RKO (cell line): ENCODE results near the gene PXYLP1.

Source experiments
- DNase-seq: peaks from one replicate; pipeline ENCODE4 v3.0.0-alpha.2; 2016; ENCODE audit warnings: low spot score

PXYLP1 gene

GRCh38 chr3:141228395-141228794 lies 3.2 kb upstream of the PXYLP1 start:
- DNase-seq, result no peak

DNA sequence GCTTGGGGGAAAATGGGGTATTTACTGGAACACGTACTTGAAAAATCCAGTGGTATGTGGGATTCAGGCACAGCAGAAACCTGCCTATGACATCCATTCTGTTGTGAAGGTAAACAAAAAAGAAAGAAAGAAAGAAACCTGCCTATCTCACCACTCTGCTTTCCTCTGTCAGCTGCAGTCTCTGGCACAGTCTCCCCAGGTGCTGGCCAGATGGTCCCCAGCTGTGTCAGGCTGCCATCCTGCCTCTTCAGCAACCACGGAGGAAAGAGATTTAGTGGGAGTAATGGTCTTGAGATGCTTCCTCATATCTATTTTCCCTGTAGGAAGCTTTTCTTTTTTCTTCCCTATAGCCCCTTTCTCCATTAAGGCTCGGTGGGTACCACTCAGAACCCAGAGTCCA lies 2.5 kb upstream of the PXYLP1 start:
- no peak for DNase-seq

DNA sequence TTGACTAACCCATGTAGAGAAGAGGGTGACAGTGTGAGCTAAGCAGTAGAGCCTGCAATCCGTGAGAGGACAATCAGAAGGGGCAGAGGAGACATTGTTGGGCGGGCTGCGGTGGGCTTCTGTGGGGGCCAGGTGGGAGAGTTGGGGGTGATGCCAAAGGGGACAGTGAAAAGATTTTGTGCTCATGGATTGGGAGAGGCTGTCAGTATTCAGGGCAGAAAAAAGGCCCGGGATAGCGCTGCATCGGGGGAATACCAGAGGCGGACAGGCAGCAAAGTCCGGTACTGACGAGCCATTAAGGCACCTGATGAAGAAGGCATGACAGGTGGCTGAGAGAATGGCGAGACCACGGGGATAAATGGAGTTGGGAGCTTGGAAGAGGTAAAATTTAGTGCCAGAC lies 1.3 kb upstream of the PXYLP1 start:
- DNase-seq, result no peak

GRCh38 chr3:141231952-141232823 lies 563 bp downstream of the PXYLP1 start:
- peak; percentile 24 for DNase-seq

DNA sequence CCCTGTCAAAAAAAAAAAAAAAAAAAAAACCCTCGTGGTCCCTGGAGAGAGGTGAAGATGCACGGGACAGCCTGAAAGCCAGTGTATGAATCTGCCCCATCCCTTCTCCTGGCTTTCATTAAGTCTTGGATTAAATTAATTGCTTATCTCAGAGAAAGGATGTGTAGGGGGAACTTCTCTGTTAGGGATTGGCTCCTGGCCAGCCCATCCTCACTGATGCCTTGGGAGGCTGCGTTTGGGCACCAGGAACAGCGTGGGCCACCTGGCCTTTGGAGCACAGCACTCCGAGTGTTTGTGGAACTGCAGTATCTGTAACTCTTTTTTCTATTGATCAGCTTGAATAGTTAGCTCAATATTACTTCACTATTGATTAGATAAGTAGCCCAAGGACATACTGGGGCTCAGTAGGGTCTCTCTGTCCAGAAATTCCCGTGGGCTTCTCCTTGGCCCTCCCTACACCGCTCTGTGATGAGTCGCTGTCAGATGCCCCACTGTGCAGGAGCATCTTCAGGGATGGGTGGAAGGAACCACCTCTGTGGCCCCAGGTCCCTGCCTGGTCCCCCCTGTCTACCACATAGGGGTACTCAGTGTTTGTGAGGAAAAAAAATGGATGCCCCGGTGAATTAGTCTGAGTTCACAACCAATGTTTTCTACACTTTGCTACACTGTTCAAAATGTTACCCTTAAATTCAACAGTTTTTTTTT lies 2.0 kb downstream of the PXYLP1 start:
- DNase-seq, result no peak

GRCh38 chr3:141234283-141234682 lies 2.7 kb downstream of the PXYLP1 start:
- DNase-seq, result no peak

DNA sequence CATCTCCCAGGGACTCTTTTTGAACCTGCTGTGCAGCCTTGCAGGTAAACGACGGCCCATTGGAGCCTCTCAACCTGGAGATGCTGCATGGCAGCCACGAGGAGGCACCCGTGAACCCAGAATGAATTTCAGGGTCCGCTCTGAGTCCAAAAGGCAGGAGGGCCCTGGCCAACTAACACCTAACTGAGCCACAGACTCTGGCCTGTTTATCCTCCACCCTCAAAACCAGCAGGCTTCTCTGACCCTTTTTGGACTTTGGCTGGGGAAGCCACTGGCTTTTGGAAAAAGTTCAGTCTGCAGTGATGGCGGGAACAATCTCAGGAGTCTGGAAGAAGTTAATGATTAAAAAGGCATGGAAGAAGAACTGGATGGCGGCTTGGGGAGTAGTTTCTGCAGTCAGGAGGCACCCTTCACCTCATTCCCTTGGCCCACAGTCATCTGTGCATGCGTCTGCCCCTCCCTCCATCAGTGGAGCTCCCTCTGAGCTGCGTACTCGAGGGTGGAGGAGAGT lies 4.1 kb downstream of the PXYLP1 start:
- no peak for DNase-seq

DNA sequence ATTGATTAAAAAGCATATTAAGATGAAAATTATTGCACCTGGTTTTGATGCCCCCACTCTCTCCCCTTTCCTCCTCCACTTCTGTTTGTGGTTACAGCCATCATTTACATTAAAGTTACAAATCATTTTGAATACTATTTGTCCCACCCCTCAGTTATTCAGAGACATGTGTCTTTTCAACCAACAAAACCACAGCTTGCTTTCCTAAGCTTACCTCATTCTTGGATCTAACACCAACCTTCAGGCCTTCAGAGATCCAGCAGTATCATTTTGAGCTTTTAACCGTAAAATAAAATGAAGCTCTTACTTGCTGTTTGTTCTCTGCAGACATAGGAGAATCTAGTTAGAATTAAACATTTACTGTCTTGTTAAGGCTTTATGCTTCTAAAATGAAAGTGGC lies 4.7 kb downstream of the PXYLP1 start:
- DNase-seq, result no peak

DNA sequence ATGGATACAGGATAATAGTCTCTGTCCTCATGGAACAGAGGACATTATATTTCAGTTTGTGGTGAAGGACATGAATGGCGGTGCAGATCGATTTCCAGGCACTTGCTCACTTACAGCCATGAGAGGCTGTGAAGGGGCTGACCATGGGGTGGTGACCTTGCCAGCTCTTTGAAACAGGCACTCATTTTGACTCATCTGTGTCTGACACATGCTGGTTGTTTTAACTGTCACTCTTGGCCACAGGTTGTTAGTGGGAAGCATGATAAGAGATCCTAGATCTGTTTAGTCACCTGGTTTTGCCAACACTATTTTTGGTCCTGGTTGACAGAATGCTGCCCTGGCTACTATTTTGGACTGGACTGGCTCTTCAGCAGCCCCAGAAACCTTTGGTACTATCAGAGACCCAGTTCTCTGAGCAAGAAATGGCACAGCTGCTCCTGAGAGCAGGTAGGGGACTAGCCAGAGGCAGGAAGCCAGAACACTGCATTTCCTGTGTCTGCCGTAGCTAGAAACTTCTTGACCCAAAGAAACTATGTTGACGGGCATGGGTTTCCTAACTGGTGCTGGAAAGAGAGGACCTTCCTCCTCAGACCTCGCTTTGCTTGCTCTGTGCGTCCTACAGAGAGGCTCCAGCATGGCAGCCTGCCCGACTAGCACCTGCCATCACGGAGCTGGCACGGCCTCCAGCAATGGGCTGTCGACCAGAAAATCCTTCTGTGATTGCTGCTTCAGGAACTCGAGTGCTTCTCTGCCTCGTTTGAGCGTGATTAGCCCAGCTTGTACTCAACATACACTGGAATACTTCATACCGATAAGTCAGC lies 6.3 kb downstream of the PXYLP1 start:
- peak; percentile 50 for DNase-seq

- no peak for DNase-seq
Observed at GRCh38 chr3:141239511-141240281, 8.1 kb downstream of the PXYLP1 start.

DNA sequence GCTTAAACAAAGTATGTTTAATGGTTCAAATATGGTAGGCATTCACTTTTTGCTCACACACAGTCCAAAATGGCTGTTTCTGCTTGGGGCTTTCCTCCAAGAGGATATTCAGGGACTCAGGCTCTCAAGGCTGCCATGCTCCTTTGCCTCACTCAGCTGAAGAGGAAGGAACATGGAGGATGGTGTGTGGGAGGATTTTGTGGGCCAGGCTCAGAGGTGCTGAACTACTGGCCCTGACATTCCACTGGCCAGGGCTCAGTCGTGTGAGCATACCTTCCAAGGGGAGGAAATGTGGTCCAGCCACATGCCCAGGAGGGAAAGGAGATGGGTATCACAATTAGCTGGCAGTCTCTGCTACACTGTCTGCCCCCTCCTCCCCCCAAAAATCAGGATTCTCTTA lies 8.7 kb downstream of the PXYLP1 start:
- no peak for DNase-seq

DNA sequence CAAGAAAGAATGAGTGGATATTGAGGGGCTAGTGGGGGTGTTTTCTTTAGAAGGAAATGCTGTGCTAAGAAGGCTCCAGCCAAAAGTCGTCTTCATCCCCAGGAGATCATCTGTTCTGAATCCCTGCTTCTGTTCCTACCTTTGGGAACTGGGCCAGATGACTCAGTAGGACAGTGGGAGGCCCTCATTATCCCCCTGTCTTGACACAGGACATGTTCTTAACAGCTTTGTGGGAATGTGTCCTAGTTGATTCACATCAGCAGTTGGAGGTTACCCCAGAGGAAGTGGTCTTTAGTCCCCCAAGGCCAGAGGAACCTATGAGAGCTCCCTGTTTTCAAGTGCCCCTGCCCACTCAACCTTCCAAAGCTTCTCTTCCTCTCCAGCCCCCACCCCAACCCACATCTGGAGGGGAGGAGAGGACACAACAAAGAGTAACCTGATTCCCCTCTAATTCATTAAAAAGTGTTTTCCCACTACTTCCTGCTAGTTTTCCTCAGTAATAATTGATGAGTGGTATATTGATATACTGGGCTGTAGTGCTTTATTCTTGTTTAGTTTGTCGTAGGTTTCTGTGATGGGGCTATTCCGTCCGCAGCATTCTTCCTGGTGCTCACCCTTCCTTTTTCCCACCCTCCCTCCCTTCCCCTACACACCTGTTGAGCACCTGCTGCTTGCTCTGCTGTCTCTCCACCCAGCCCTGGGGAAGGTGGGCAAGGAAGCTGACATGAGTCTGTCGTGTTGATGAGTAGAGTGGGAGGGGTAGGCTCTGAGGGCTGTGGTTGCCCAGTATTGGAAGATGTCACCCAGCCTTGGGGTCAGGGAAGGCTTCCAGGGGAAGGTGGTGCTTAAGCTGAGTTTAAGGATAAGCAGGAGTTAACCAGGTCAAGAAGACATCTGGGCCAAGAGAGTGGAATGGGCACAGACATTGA lies 9.3 kb downstream of the PXYLP1 start:
- no peak for DNase-seq

DNA sequence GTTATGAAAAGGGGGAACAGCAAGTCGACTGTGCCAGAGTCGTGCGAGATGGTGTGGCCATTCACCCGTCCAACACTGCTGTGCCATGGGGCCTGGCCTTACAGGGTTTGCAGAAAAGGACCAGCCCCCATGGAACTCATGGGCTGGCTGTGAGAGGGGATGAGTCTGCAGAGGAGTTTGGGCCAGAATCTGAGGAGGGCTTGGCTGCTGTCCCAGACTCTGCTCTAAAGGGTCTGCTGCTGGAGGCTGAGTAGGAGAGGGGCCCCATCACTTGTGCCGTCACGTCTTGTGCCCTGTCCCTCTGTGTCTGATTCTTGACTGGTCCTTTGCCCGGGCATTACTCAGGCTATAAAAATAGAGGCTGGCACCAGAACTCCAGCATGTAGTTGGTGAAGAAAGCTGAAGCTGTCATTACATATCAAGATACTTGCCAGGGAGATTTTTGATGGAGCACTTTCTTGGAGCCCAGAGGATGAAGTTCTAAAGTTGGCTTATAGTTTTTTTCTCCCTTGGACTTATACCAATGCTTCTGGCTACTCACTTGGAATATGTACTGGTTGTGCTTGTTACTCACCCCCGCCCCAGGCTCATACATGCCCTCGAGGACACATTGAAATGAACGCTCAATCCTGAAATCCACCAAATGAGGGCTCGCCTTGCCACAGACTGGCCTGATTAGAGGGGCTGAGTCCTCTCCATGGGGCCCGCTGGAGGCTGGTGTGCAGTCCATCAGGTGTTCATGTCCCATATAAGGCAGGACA lies 10.2 kb downstream of the PXYLP1 start:
- no peak for DNase-seq

GRCh38 chr3:141242377-141243092 lies 10.9 kb downstream of the PXYLP1 start:
- peak; percentile 12 for DNase-seq

- peak; percentile 16 for DNase-seq
Observed at GRCh38 chr3:141243271-141243707, 11.7 kb downstream of the PXYLP1 start.

- no peak for DNase-seq
Observed at GRCh38 chr3:141246224-141246957, 14.8 kb downstream of the PXYLP1 start.

DNA sequence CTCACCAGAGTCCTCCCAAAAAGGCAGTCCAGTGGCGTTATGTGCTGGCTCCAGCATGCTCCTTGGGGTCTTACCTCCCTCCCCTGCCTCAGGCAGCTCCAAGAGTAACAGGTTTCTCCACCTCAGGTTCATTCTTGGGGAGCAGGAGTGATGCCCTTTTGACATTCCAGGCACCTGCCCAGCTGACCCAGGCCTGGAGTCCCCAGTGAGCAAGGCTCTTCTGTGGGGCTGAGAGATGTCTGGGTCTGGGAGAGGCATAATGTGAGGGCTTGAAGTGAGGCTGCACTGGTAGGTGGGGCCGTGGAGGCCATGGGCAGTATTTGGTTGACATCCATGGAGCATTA lies 15.3 kb downstream of the PXYLP1 start:
- no peak for DNase-seq

- no peak for DNase-seq
Observed at GRCh38 chr3:141248064-141248463, 16.4 kb downstream of the PXYLP1 start.
